GM18907 (cell line): ENCODE measurements around the gene THBS3.
A peak's percentile ranks its signal among the peaks of the same experiment; 100 is the strongest.
"Not testable (repeated sequence)": the region's sequence is repeated elsewhere in the genome, so short reads cannot be mapped to it uniquely, and the experiment has no call there.

Source experiments
- ATAC-seq: cut with Tn5 transposase; IDR thresholded peaks from one replicate; pipeline ENCODE4 v1.9.1; 2021; ENCODE audit warnings: mild to moderate bottlenecking, moderate library complexity; ENCODE audit not compliant: unreplicated experiment

Gene THBS3

GRCh38 chr1:155208541-155209311 is 1.0 kb upstream of the THBS3 start, which contains the start of gene MTX1:
Gene MTX1, plus strand, starts transcription at chr1:155208695. Its CDS starts 110 bp downstream, at chr1:155208805.
- ATAC-seq = peak; percentile 67

GRCh38 chr1:155206891-155207805 is 549 bp downstream of the THBS3 start:
- ATAC-seq = no peak

- ATAC-seq = no peak
Measured at GRCh38 chr1:155205969-155206593, 1.6 kb downstream of the THBS3 start.

- no peak for ATAC-seq
Measured at GRCh38 chr1:155205035-155205434, 2.7 kb downstream of the THBS3 start.

GRCh38 chr1:155202731-155203515 is 4.8 kb downstream of the THBS3 start:
- ATAC-seq = no peak

GRCh38 chr1:155202198-155202597 is 5.5 kb downstream of the THBS3 start:
- no peak for ATAC-seq

- ATAC-seq = no peak
Measured at GRCh38 chr1:155200920-155201319, 6.8 kb downstream of the THBS3 start.

GRCh38 chr1:155199792-155200191 is 7.9 kb downstream of the THBS3 start:
- no peak for ATAC-seq

- ATAC-seq = no peak
Measured at GRCh38 chr1:155198547-155198906, 9.2 kb downstream of the THBS3 start.

GRCh38 chr1:155197901-155198546 is 9.7 kb downstream of the THBS3 start:
- no peak for ATAC-seq

- no peak for ATAC-seq
Measured at GRCh38 chr1:155196893-155197638, 10.6 kb downstream of the THBS3 start.

- no peak for ATAC-seq
Measured at GRCh38 chr1:155196103-155196892, 11.4 kb downstream of the THBS3 start.

- ATAC-seq = no peak
Measured at GRCh38 chr1:155195201-155196102, 12.2 kb downstream of the THBS3 start.

GRCh38 chr1:155193991-155194240 is 13.8 kb downstream of the THBS3 start:
- ATAC-seq = not testable (repeated sequence)

GRCh38 chr1:155193275-155193990 is 14.3 kb downstream of the THBS3 start:
- peak; percentile 71 for ATAC-seq

GRCh38 chr1:155192346-155193274 is 15.1 kb downstream of the THBS3 start:
- no peak for ATAC-seq
